ENCODE measurements around the gene SYTL2. TPM values are rescaled to one million over a fixed set of nuclear protein-coding genes. Genes with fewer than 3 reads are reported as not detected.

Gene SYTL2
- total RNA-seq, 1 experiment from 2014 or later, result 5.2 TPM

DNA sequence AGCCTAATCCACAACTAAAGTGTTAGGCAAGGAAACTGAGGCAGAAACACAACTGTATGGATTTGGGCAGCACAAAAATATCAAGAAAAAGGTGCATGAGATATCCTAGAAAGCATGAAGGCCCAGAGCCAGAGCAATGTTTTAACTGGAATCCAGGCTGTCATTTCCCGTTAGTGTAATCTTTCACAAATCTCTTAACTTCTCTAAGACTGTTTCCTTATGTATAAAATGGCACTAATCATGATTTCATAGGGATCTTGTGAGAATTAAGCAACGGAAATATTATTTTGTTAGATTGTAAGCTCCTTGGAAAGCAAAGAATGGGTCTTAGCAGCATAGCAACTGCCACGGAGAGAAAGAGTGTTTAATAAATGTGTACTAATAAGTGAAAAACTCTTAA, 14.7 kb upstream of the SYTL2 start:
- Histone ChIP-seq H4K8ac (replicated peaks; ENCODE audit: insufficient read length, low read depth, low read length) (no peak overlapping the region), H4K91ac (ENCODE audit: insufficient read length, low read depth, low read length) (no peak overlapping the region), H2BK20ac (ENCODE audit: low read depth, low read length, poor library complexity, severe bottlenecking) (no peak overlapping the region), H3K4me2 (ENCODE audit: insufficient read depth, insufficient read length, low read length) (no peak overlapping the region), H3K27me3 (ENCODE audit: insufficient read depth, low read length) (no peaks in the 10 kb centered on the region; the same call in 1 of the 2 replicates), H3K18ac (ENCODE audit: insufficient read length, low read depth, low read length) (no peak overlapping the region), H2BK120ac (ENCODE audit: low read depth, low read length, poor library complexity, severe bottlenecking) (no peak overlapping the region), H4K5ac (ENCODE audit: insufficient read length, low read depth, low read length) (no peak overlapping the region), H3K4me1 (ENCODE audit: insufficient read depth, low read length) (no peaks in the 10 kb centered on the region), H3K23me2 (ENCODE audit: insufficient read length, low read depth, low read length, poor library complexity, severe bottlenecking) (no peaks in the 10 kb centered on the region), H3K9me3 (ENCODE audit: control insufficient read depth, low read depth, low read length) (no peaks in the 10 kb centered on the region), H3K4ac (ENCODE audit: low read depth, low read length) (no peak overlapping the region), H2BK15ac (ENCODE audit: low read depth, low read length) (no peak overlapping the region), H2AK5ac (ENCODE audit: insufficient read length, low read length) (no peak overlapping the region), H3K9ac (ENCODE audit: extremely low read depth, insufficient read length, low read length) (no peak overlapping the region), H3K23ac (ENCODE audit: insufficient read length, low read depth, low read length) (no peak overlapping the region), H3K27ac (ENCODE audit: insufficient read length, low read depth, low read length) (no peak overlapping the region), H3K79me2 (ENCODE audit: insufficient read depth, low read length) (no peaks in the 10 kb centered on the region), H2BK5ac (ENCODE audit: insufficient read length, low read length) (no peak overlapping the region), H3T11ph (ENCODE audit: low read length) (no peak overlapping the region), H2AFZ (ENCODE audit: low read length) (no peak overlapping the region), H4K20me1 (ENCODE audit: control insufficient read depth, insufficient read depth, insufficient read length) (no peaks in the 10 kb centered on the region), H3K56ac (ENCODE audit: insufficient read length, low read depth, low read length) (no peak overlapping the region), H3K14ac (ENCODE audit: insufficient read depth, low read length) (no peak overlapping the region), H3K79me1 (ENCODE audit: insufficient read depth, low read depth, low read length, poor library complexity, severe bottlenecking) (no peaks in the 10 kb centered on the region), H2BK12ac (ENCODE audit: insufficient read length, low read depth, low read length) (no peak overlapping the region)
- Mint-ChIP-seq H3K4me3 (no peak overlapping the region), H3K4me1 (peaks cover under 1 to 3% of the 10 kb centered on the region in 2 experiments; a peak in 3 of 4 replicates), H3K27ac (no peak overlapping the region), H3K27me3 (ENCODE audit: low read depth) (peaks cover 1% of the 10 kb centered on the region), H3K9me3 (no peaks in the 10 kb centered on the region), H3K36me3 (ENCODE audit: insufficient read depth in 1 of 3, low read depth in 3 of 3) (no peaks in the 10 kb centered on the region)
- TF ChIP-seq, protein P1, sequence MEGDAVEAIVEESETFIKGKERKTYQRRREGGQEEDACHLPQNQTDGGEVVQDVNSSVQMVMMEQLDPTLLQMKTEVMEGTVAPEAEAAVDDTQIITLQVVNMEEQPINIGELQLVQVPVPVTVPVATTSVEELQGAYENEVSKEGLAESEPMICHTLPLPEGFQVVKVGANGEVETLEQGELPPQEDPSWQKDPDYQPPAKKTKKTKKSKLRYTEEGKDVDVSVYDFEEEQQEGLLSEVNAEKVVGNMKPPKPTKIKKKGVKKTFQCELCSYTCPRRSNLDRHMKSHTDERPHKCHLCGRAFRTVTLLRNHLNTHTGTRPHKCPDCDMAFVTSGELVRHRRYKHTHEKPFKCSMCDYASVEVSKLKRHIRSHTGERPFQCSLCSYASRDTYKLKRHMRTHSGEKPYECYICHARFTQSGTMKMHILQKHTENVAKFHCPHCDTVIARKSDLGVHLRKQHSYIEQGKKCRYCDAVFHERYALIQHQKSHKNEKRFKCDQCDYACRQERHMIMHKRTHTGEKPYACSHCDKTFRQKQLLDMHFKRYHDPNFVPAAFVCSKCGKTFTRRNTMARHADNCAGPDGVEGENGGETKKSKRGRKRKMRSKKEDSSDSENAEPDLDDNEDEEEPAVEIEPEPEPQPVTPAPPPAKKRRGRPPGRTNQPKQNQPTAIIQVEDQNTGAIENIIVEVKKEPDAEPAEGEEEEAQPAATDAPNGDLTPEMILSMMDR (conservative IDR thresholded peaks at IDR 0.05), result no peak
- DNase-seq, result no peak
- no CpG with 5 or more reads among the region's 3 CpGs for WGBS (ENCODE audit: extremely low coverage, insufficient read length, low lambda C conversion rate)
